C4-2B (cell line): ENCODE measurements around the gene FOXP1.

ENCODE experiments used
- CTCF ChIP-seq: fragments of 450-650 bp; conservative IDR thresholded peaks from 2 replicates; pipeline ENCODE4 v1.5.1; 2017; ENCODE audit warnings: mild to moderate bottlenecking
- ZFX ChIP-seq: fragments of 450-650 bp; IDR thresholded peaks from 2 replicates; pipeline ENCODE4 v1.6.1; 2017

GRCh38 chr3:71136276-71136675, 447.3 kb downstream of the FOXP1 start:
- TF ChIP-seq ZFX = no peak
- no peak for TF ChIP-seq CTCF
